Esophagus muscularis mucosa (tissue), 4 donors: ENCODE data around the gene SNX19. TPM values are rescaled to one million over a fixed set of nuclear protein-coding genes. Genes with fewer than 3 reads are reported as not detected.

ENCODE experiments used
- DNase-seq: peaks from one replicate; pipeline ENCODE4 v3.0.0-alpha.2; 2017; ENCODE audit errors: extremely low spot score
- H3K27ac ChIP-seq, 4 donors: fragments of 200-600 bp; sonication (generic); replicated peaks in 1 of 4; 1 replicate in 3 of 4; 2 replicates in 1 of 4; pipeline ENCODE4 v1.5.1; 2016 to 2019; ENCODE audit warnings: mild to moderate bottlenecking in 1 of 4
- H3K27me3 ChIP-seq, 4 donors: fragments of 200-600 bp; sonication (generic); one replicate each; pipeline versions ENCODE4 v1.5.1 to v1.6.0; 2016 to 2019
- H3K36me3 ChIP-seq, 4 donors: fragments of 200-600 bp; sonication (generic); one replicate each; pipeline ENCODE4 v1.5.1; 2016 to 2019
- H3K4me1 ChIP-seq, 4 donors: fragments of 200-600 bp; sonication (generic); one replicate each; pipeline ENCODE4 v1.5.1; 2016 to 2019
- H3K4me3 ChIP-seq, 4 donors: fragments of 200-600 bp; sonication (generic); 1 replicate in 2 of 4; 2 replicates in 2 of 4; pipeline ENCODE4 v1.5.1; 2016 to 2019; ENCODE audit warnings: mild to moderate bottlenecking in 4 of 4, moderate library complexity in 1 of 4
- H3K9me3 ChIP-seq, 4 donors: fragments of 200-600 bp; sonication (generic); 1 replicate in 3 of 4; 2 replicates in 1 of 4; pipeline ENCODE4 v1.5.1; 2016 to 2019
- EP300 ChIP-seq: sonication (generic); formaldehyde crosslinking; IDR thresholded peaks from one replicate; pipeline ENCODE4 v1.6.1; 2017; ENCODE audit warnings: antibody characterized with exemption
- POLR2A ChIP-seq: fragments of 450-650 bp; IDR thresholded peaks from one replicate; pipeline ENCODE4 v1.6.1; 2017; ENCODE audit warnings: antibody characterized with exemption, moderate library complexity, mild to moderate bottlenecking, low read depth
- POLR2AphosphoS5 ChIP-seq, 2 donors: sonication (generic); formaldehyde crosslinking; IDR thresholded peaks; one replicate each; pipeline ENCODE4 v1.6.1; 2017; ENCODE audit warnings: antibody characterized with exemption in 2 of 2
- WGBS: methylation state at CpG from one replicate; pipeline ENCODE4 v1.1.5; 2018; 5-methylcytosine and 5-hydroxymethylcytosine counted together
- intact Hi-C: fragments of 100-400 bp; cut with DNase I; formaldehyde crosslinking; loops from one replicate; pipeline ENCODE4 v1.15.1; 2023
- total RNA-seq, 4 donors: library from RNA; depleted of rRNA; stranded (reverse); fragments of >200 nt; gene quantifications; one replicate each; pipeline versions ENCODE4 v1.1.0 to v1.2.1, GENCODE V29; 2016
- TF ChIP-seq, protein P1 (sequence below), 3 experiments: fragments of 200-600 bp in 2 of 3; fragments of 450-650 bp in 1 of 3; sonication (generic) in 2 of 3; IDR thresholded peaks; one replicate each; pipeline ENCODE4 v1.5.1; 2017 to 2019; ENCODE audit warnings: antibody characterized with exemption in 3 of 3, mild to moderate bottlenecking in 2 of 3, moderate library complexity in 1 of 3

The SNX19 gene
- total RNA-seq, 4 donors from 2014 or later = 87.6 to 118 (median 95.8) TPM

DNA sequence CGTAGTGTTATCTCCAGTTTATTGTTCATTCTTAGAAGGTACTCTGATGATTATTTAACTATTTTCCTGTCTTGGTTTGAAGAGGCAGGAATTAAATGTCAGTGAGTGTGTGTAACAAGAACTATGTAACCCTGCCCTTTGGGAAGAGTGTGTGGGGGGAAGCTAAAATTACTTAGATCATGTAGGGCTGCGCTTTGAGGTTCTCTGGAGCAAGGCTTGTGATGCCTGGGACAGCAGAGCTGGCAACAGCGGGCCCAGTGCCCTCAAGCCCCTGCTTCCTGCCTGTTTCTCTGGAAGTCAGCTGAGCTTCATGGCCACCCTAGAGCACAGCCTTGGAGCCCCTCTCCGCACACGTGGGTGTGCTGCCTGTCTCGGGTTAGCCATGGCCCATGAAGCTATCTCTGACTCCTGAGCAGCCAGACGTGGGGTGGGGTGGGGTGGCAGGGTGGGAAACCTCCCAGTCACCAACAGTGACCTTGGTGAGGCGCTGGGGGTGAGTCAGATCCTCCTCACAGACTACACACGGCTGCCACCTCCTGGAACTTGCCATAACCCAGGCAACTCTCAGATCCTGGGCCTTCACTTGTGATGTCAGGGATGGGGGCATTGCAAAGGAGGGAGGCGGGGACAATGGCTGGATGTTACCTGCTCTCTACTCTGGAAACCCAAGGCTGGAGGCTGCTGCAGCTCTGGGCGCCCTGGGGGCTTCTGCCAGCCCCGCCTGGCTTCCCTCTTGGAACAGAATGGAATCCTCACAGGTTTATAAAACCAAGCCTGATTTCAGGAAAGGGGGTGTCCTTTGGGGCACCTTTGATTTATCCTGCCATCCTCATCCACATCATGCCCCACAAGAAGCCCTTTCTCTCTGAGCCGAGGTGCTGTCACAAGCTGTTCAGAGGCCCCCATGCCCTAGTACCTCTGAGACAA is 88.6 kb downstream of the SNX19 start:
- H3K27me3 ChIP-seq = no peaks in the 10 kb centered on the region
- TF ChIP-seq POLR2A (no peak), EP300 (no peak), POLR2AphosphoS5 (IDR thresholded peaks at IDR 0.05) (no peak)
- TF ChIP-seq, protein P1, sequence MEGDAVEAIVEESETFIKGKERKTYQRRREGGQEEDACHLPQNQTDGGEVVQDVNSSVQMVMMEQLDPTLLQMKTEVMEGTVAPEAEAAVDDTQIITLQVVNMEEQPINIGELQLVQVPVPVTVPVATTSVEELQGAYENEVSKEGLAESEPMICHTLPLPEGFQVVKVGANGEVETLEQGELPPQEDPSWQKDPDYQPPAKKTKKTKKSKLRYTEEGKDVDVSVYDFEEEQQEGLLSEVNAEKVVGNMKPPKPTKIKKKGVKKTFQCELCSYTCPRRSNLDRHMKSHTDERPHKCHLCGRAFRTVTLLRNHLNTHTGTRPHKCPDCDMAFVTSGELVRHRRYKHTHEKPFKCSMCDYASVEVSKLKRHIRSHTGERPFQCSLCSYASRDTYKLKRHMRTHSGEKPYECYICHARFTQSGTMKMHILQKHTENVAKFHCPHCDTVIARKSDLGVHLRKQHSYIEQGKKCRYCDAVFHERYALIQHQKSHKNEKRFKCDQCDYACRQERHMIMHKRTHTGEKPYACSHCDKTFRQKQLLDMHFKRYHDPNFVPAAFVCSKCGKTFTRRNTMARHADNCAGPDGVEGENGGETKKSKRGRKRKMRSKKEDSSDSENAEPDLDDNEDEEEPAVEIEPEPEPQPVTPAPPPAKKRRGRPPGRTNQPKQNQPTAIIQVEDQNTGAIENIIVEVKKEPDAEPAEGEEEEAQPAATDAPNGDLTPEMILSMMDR (IDR thresholded peaks at IDR 0.05) = peak; percentile 29 to 53 (median 38)
- WGBS = 80% methylated on average over 6 of the region's 13 CpGs
- H3K36me3 ChIP-seq = no peaks in the 10 kb centered on the region
- peak overlapping the region; percentile 51 to 68 (median 58) for H3K27ac ChIP-seq
- intact Hi-C loops = no loop called here
- H3K4me1 ChIP-seq = peaks cover 31 to 51% (median 50%) of the 10 kb centered on the region in 4 donors
- DNase-seq = no peak
- H3K9me3 ChIP-seq = no peaks in the 10 kb centered on the region
- H3K4me3 ChIP-seq = no peak overlapping the region

DNA sequence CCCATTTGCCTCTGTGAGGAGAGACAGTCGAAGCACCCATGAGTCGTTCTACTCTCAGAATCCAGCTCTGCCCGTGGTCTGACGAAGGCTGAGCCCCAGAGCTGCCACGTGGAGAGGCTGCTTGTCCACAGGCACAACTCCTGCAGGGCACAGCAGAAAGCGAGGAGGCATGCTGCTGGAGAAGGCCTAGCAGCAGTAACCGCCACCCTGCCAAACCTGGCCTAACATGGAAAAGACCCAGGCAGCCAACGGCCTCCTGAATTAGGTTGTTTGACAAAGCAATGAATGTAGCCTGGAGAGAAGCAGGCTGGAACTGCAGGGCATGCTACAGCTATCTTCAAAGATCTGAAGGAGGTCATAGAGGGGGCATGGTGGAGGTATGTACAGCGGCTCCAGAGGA is 89.7 kb downstream of the SNX19 start:
- 74% methylated on average over 4 of the region's 9 CpGs for WGBS
- DNase-seq = no peak

GRCh38 chr11:130825983-130826382 is 90.3 kb downstream of the SNX19 start:
- TF ChIP-seq EP300 (no peak), POLR2A (no peak), POLR2AphosphoS5 (IDR thresholded peaks at IDR 0.05) (no peak)
- TF ChIP-seq, protein P1 (IDR thresholded peaks at IDR 0.05) = no peak
- WGBS = 91% methylated on average over 8 of the region's 8 CpGs
- Histone ChIP-seq H3K27me3 (no peaks in the 10 kb centered on the region), H3K36me3 (no peaks in the 10 kb centered on the region), H3K27ac (peak overlapping the region in 1 of 4 donors; percentile 35), H3K4me3 (no peak overlapping the region), H3K4me1 (peaks cover 26 to 45% (median 43%) of the 10 kb centered on the region in 4 donors), H3K9me3 (no peaks in the 10 kb centered on the region)
- DNase-seq = no peak
- intact Hi-C loops = no loop called here

More for the DNA sequence above, 89.7 kb downstream of the SNX19 start:
- TF ChIP-seq POLR2AphosphoS5 (IDR thresholded peaks at IDR 0.05) = no peak
- Histone ChIP-seq H3K9me3 (no peaks in the 10 kb centered on the region), H3K27ac (peak overlapping the region in 2 of 4 donors; percentile 35 to 68), H3K4me1 (peaks cover 31 to 50% (median 49%) of the 10 kb centered on the region in 4 donors), H3K4me3 (no peak overlapping the region), H3K27me3 (no peaks in the 10 kb centered on the region), H3K36me3 (no peaks in the 10 kb centered on the region)
- intact Hi-C loops = no loop called here

DNA sequence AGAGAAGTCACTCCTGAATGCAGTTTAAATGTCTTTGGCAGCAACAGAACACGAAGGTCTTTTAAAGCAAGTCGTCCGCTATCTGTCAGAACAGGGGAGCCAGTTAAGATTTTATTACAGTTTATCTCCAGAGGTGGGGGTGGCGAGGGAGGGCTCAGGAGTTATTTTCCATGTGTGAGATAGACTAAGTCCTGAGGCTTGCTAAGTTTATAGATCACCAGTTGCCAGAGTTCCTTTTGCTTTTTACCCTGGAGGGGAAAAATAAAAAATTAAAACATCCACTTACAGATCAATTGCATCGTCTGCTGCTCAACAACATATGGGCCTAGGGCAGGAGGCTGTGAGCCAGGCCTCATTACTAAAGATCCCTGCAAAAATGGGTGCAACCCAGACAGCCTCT is 90.7 kb downstream of the SNX19 start:
- Histone ChIP-seq H3K27me3 (no peaks in the 10 kb centered on the region), H3K27ac (no peak overlapping the region), H3K36me3 (no peaks in the 10 kb centered on the region), H3K9me3 (no peaks in the 10 kb centered on the region), H3K4me1 (peaks cover 22 to 40% (median 38%) of the 10 kb centered on the region in 4 donors), H3K4me3 (no peak overlapping the region)
- DNase-seq = no peak
- TF ChIP-seq POLR2A (no peak), EP300 (no peak), POLR2AphosphoS5 (IDR thresholded peaks at IDR 0.05) (no peak)
- TF ChIP-seq, protein P1 (IDR thresholded peaks at IDR 0.05) = no peak
- 87% methylated on average over 5 of the region's 5 CpGs for WGBS
- intact Hi-C loops = no loop called here
